Germinal center (tissue), 1 donor: ENCODE results near the gene MAGEA10.
"Not testable (repeated sequence)": the region's sequence is repeated elsewhere in the genome, so short reads cannot be mapped to it uniquely, and the experiment has no call there.

Source experiments
- DNase-seq: peaks from one replicate; pipeline ENCODE4 v3.0.0; 2012; ENCODE audit warnings: mixed read lengths, low spot score

MAGEA10 gene

GRCh38 chrX:152138388-152138784 is at the start of gene MAGEA10:
MAGEA10 (minus strand) TSS chrX:152138577; CDS start chrX:152135620, 2,957 bp downstream.
- DNase-seq, result no peak

- DNase-seq, result no peak
Measured at GRCh38 chrX:152177497-152178269, 39.3 kb upstream of the MAGEA10 start.

- no peak for DNase-seq
Measured at GRCh38 chrX:152177052-152177451, 38.7 kb upstream of the MAGEA10 start.

GRCh38 chrX:152175892-152176291 is 37.5 kb upstream of the MAGEA10 start:
- not testable (repeated sequence) for DNase-seq

- DNase-seq, result not testable (repeated sequence)
Measured at GRCh38 chrX:152173923-152174322, 35.5 kb upstream of the MAGEA10 start.

- no peak for DNase-seq
Measured at GRCh38 chrX:152170621-152171020, 32.2 kb upstream of the MAGEA10 start.

- DNase-seq, result no peak
Measured at GRCh38 chrX:152165033-152165743, 26.8 kb upstream of the MAGEA10 start.

- no peak for DNase-seq
Measured at GRCh38 chrX:152157042-152157441, 18.7 kb upstream of the MAGEA10 start.

GRCh38 chrX:152155766-152156310 is 17.5 kb upstream of the MAGEA10 start:
- no peak for DNase-seq

GRCh38 chrX:152154050-152154449 is 15.7 kb upstream of the MAGEA10 start:
- no peak for DNase-seq

GRCh38 chrX:152151256-152151655 is 12.9 kb upstream of the MAGEA10 start:
- no peak for DNase-seq

- no peak for DNase-seq
Measured at GRCh38 chrX:152149648-152150047, 11.3 kb upstream of the MAGEA10 start.

- DNase-seq, result no peak
Measured at GRCh38 chrX:152139589-152139988, 1.2 kb upstream of the MAGEA10 start.

GRCh38 chrX:152137771-152138387 is 498 bp downstream of the MAGEA10 start:
- no peak for DNase-seq

GRCh38 chrX:152136312-152136711 is 2.1 kb downstream of the MAGEA10 start:
- no peak for DNase-seq

GRCh38 chrX:152131525-152131924 is 6.9 kb downstream of the MAGEA10 start:
- DNase-seq, result no peak

GRCh38 chrX:152129069-152129844 is 9.1 kb downstream of the MAGEA10 start:
- DNase-seq, result not testable (repeated sequence)

- no peak for DNase-seq
Measured at GRCh38 chrX:152117305-152117704, 21.1 kb downstream of the MAGEA10 start.

- no peak for DNase-seq
Measured at GRCh38 chrX:152108527-152108926, 29.9 kb downstream of the MAGEA10 start.

- no peak for DNase-seq
Measured at GRCh38 chrX:152103866-152104265, 34.5 kb downstream of the MAGEA10 start.

- DNase-seq, result no peak
Measured at GRCh38 chrX:152086141-152086540, 52.2 kb downstream of the MAGEA10 start.
